ENCODE results near the gene PPP6R3. TPM values are rescaled to one million over a fixed set of nuclear protein-coding genes. Genes with fewer than 3 reads are reported as not detected.

Gene PPP6R3
- total RNA-seq: 100 to 1,000 TPM in 2 of 4 donors, 10 to 100 TPM in 2; 76.6 to 130 (median 94.0) TPM

GRCh38 chr11:68460741-68461574 lies at the start of gene PPP6R3:
TSS of gene PPP6R3 (plus strand) at chr11:68460752. CDS start at chr11:68537665, 76,913 bp downstream.
- TF ChIP-seq CTCF (IDR thresholded peaks at IDR 0.05) (no peak), POLR2A (IDR thresholded peaks at IDR 0.05) (peak in 1 of 4 donors; percentile 76)

GRCh38 chr11:68411501-68411991 lies 49.0 kb upstream of the PPP6R3 start:
- Histone ChIP-seq H3K36me3 (peaks cover 15 to 92% (median 30%) of the 10 kb centered on the region in 3 donors), H3K27me3 (no peaks in the 10 kb centered on the region), H3K4me3 (no peak overlapping the region), H3K9me3 (no peaks in the 10 kb centered on the region), H3K27ac (peak overlapping the region in 2 of 4 donors; percentile 63 to 64), H3K4me1 (peaks cover 0 to 20% (median 0%) of the 10 kb centered on the region in 3 donors)
- no peak for DNase-seq
- intact Hi-C loops (cut with DNase I): no loop called here
- 61% methylated on average over 5 of the region's 17 CpGs; no CpG with 5 or more reads in 1 of the 2 donors for WGBS, 2 donors
- TF ChIP-seq POLR2A (IDR thresholded peaks at IDR 0.05) (no peak), CTCF (IDR thresholded peaks at IDR 0.05) (no peak)

More at GRCh38 chr11:68460741-68461574, at the start of gene PPP6R3:
- Histone ChIP-seq H3K27me3 (no peaks in the 10 kb centered on the region), H3K9me3 (no peaks in the 10 kb centered on the region), H3K4me3 (peak within 1 kb of the TSS; percentile 75 to 97 (median 86)), H3K4me1 (peaks cover 5 to 57% (median 41%) of the 10 kb centered on the region in 3 donors), H3K36me3 (no peaks in the 10 kb centered on the region), H3K27ac (peak within 1 kb of the TSS; percentile 91 to 100 (median 99))
- intact Hi-C loops (cut with DNase I): no loop called here
- WGBS, 2 donors: 0% methylated on average over 2 to 12 of the region's 92 CpGs
- no peak for DNase-seq

GRCh38 chr11:68412593-68413475 lies 47.7 kb upstream of the PPP6R3 start:
- intact Hi-C loops (cut with DNase I): no loop called here
- Histone ChIP-seq H3K27ac (peak overlapping the region in 3 of 4 donors; percentile 48 to 63 (median 55)), H3K4me3 (no peak overlapping the region), H3K27me3 (no peaks in the 10 kb centered on the region), H3K36me3 (peaks cover 17 to 92% (median 30%) of the 10 kb centered on the region in 3 donors), H3K9me3 (no peaks in the 10 kb centered on the region), H3K4me1 (peaks cover 0 to 16% (median 0%) of the 10 kb centered on the region in 3 donors)
- no peak for DNase-seq
- 40 to 85% methylated on average over 9 to 17 of the region's 24 CpGs for WGBS, 2 donors
- TF ChIP-seq CTCF (IDR thresholded peaks at IDR 0.05): no peak
- no peak for TF ChIP-seq POLR2A (IDR thresholded peaks at IDR 0.05)

- H3K9me3 ChIP-seq: no peaks in the 10 kb centered on the region
- DNase-seq: no peak
- no peak overlapping the region for H3K4me3 ChIP-seq
- H3K4me1 ChIP-seq: peaks cover 0 to 9% (median 0%) of the 10 kb centered on the region in 3 donors
- H3K27ac ChIP-seq: peak overlapping the region in 3 of 4 donors; percentile 48 to 63 (median 55)
- intact Hi-C loops (cut with DNase I): no loop called here
- TF ChIP-seq POLR2A (IDR thresholded peaks at IDR 0.05) (no peak), CTCF (IDR thresholded peaks at IDR 0.05) (no peak)
- peaks cover 17 to 93% (median 30%) of the 10 kb centered on the region in 3 donors for H3K36me3 ChIP-seq
- 89 to 93% methylated on average over 3 to 20 of the region's 27 CpGs for WGBS, 2 donors
- H3K27me3 ChIP-seq: no peaks in the 10 kb centered on the region
Measured at GRCh38 chr11:68413591-68413999, 47.0 kb upstream of the PPP6R3 start.

Measured in esophagus squamous epithelium (tissue), 5 donors.